AG20443 (cell line): ENCODE results near the gene NKX2-1.
"Not testable (repeated sequence)": the region's sequence is repeated elsewhere in the genome, so short reads cannot be mapped to it uniquely, and the experiment has no call there.

ENCODE experiments used
- DNase-seq: peaks from one replicate; pipeline ENCODE4 v3.0.0; 2012; ENCODE audit warnings: low spot score, mixed read lengths

The NKX2-1 gene

GRCh38 chr14:36505892-36506731, 13.9 kb downstream of the NKX2-1 start:
- no peak for DNase-seq

DNA sequence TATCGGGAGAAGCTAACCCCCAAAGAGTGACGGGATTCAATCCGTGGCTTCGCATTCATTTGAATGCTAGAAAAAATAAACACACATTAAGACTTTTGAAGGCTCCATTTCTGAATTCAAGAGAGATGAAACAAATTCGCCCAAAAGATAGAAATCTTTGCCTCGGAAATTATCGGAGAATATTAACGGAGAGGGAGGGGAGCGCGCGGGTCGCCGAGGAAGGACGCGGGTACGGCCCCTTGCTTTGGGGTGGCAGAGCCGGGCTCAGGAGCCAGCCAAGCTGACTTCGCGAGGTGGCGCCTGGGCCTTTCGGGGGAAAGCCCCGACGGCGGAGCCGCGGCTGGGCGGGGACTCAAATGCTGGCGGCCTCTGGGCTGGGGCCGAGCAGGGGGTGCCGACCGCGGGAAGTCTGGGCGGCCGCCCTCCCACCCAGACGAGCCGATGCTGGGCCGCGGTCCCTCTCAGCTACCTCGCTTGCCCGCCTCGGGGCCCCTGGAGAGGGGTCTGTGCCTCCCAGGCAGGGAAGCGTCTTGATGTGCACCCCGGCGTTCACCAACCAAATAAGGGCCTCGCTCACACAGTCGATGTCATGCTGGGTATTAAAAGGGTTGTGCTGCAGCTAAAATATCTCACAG, 14.7 kb downstream of the NKX2-1 start:
- DNase-seq, result no peak

DNA sequence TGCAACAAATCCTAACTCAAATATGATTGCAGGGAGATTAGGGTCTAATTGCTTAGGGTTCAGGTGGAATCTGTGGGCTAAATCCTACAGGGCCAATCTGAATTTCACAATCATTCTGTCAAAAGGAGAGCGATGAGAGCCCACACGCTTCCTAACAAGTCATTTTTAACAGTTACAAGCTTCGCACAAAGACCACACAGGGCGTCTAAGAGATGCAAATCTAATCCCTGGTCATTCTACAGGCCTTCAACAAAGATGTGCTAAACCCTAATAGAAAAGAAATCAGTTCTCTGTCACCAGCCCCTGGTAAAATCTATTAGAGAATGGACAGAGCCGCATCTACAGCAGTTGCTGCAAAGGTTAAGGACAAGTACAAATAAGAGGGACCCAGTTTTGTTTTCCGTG, 15.3 kb downstream of the NKX2-1 start:
- no peak for DNase-seq

DNA sequence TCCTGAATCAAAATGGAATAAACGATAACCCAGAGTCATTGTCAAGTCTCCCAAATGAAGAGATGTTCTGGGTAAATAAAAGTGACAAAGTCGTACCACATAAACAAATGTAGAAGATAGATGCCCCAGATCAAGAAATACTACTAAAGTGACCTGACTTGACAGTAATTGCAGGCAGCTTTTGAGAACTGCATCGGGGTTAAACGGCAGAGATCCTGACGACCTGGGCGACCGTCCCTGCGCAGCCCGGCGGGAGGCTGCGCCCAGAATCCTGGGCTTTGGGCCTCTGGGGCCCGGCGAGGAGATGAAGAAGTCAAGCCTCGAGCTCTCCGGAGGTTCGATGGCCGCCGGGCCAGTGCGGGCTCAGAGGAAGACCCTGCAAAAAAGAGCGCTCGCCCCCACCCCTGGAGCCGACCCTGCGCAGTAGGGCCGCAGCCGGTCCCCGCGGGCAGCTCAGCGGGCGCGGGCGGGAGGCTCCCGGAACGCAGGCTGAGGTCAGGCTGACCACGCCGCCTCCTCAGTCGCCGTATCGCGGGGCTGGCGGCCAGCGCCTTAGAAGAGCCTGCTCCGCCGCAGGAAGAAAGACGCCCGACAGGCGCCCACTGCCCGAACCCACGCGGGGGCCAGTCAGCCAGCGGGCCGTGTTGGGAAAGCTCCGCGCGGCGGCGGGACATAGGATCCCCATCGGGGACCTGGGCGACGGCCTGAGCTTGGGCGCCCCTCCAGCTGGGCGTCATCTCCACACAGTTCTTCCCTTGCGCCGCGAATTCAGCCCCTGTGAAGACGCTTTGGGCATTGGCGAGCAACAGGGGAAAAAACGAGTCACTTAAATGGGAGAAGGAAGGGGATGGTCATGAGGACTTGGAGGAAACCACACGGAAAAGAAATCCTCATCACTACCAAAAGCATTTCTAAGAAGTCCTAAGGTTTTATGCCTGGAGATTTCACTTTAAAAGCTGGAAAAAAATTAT, 16.0 kb downstream of the NKX2-1 start:
- DNase-seq, result no peak

DNA sequence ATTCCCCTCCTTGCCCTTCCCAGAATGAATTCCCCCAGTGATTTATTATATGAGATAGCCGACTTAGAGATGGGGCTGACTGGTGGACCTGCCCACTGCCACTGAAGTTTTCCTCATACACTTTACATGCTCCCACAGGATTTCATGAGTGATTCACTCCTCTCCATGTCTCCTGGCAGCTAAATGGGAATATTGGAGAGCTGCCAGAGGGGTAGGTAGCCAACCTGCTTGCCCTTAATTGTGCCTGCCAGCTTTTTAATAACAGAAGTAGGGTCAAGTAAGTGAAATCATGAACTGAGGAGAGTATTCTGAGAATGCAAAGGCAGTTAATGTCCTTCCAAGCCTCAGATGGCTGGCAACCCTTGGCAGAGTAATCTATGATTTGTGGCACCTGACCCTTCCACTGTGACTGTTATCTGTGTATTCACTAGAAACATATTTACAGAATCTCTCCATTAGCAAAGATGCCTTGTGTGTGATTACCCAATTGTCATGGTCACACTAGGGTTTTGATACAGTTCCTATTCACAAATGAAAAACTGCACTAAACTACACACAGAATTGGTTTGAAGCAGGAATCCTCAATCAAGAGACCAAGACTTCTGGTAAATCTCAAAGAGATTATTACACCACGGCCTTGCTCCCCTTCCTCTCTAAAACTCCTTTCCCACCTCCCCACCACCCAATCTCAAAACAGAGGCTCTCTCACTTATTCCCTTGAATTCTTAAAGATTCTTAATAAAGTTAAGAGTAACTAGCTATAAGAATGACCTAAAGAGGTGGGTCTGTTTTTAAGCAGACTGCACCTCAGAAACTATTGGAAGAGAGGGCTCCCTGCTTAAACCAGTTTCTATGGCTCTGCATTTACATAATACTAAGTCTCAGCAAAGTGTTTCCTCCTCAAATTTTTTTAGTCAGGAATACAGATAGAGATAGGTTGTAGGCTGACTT, 17.2 kb downstream of the NKX2-1 start:
- no peak for DNase-seq

DNA sequence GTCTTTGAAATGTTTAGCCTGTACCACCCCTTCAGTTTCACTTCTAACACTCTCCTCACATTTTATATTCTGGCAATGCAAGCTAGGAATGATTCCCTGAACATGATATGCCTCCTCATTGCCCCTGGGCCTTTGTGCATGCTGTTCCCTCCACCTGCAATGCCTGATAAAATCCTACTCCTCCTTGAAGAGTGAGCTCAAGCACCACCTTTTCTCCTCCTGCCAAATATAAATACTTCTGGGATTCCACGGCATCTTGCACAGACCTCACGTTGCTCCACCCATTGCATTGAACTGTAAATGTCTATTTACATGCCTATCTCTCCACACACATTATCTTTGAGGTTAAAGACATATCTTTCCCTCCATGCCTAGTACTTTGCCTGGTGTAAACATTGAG, 21.1 kb downstream of the NKX2-1 start:
- DNase-seq, result no peak

GRCh38 chr14:36496346-36496745, 23.7 kb downstream of the NKX2-1 start:
- no peak for DNase-seq

- DNase-seq, result no peak
These were observed 24.4 kb downstream of the NKX2-1 start for GRCh38 chr14:36495666-36496065.

GRCh38 chr14:36493761-36494160, 26.3 kb downstream of the NKX2-1 start:
- DNase-seq, result no peak

DNA sequence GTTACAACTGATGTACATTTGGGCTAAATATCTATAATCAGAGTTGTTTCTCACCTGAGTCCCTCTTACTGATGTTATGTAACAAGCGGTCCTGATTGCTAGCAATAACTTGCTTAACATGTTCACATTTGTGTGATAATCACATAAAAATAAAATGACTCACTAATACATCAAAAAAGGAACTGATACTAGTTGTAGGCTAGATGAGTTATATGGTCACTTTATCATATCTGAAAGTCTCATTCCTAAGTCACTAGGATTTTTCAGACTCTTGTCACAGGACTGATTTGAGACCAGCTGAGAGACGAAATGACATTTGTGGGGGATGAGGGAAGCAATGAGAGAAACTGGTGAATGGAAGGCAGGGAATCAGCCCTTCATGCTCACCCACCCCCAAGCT, 34.3 kb downstream of the NKX2-1 start:
- DNase-seq, result no peak

GRCh38 chr14:36479344-36479743, 40.7 kb downstream of the NKX2-1 start:
- no peak for DNase-seq

DNA sequence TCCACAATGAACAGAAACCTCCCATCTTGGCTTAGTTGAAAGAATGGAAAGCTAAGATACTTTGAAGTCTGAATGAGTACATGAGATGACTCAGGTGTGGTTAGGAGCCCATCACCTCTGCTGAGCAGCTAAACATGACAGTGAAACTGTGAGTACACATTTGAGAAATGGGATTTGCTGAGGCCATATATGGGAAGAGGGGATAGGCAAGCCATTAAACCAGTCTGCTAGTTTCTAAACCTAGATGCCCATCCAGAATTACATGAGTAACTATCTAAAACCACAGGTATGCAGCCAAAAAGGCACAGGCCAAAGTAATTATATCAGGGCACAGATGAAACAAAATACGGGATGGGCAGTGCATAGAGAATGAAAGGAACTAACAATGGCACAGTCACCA, 41.2 kb downstream of the NKX2-1 start:
- no peak for DNase-seq

- no peak for DNase-seq
These were observed 42.8 kb downstream of the NKX2-1 start for GRCh38 chr14:36477266-36477665.

DNA sequence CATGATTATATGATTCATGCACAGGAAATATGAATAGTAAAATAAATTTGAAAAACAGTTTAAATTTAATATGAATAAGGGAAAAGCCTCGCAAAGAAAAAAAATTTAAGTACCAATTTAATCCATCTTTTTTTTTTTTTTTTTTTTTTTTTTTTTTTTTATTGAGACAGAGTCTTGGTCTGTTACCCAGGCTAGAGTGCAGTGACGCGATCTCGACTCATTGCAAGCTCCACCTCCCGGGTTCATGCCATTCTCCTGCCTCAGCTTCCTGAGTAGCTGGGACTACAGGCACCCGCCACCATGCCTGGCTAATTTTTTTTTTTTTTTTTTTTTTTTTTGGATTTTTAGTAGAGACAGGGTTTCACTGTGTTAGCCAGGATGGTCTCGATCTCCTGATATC, 44.0 kb downstream of the NKX2-1 start:
- not testable (repeated sequence) for DNase-seq

DNA sequence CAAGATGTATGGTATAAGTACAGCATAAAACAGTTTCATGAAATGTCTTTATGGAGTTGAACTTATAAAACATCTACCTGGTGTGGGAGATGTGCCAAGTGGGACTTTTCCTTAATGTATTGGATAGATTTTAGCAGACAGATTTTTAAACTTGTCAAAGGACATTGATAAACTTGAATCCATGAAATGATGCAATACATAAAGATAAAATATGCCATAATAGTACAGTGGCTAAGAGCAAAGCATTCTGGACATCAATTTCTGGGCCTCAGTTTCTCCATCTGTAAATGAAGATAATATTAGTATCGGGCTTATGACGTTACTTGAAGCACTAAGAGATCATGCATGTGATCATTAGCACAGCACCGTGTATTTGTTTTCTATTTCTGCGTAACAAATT, 45.4 kb downstream of the NKX2-1 start:
- no peak for DNase-seq

- DNase-seq, result no peak
These were observed 48.6 kb downstream of the NKX2-1 start for GRCh38 chr14:36471431-36471830.

- no peak for DNase-seq
These were observed 52.7 kb downstream of the NKX2-1 start for GRCh38 chr14:36467332-36467731.
